Tibial nerve (tissue), 4 donors: ENCODE data around the gene TEC.

Experiments
- CTCF ChIP-seq, 5 experiments: fragments of 200-600 bp in 3 of 5; fragments of 450-650 bp in 2 of 5; sonication (generic) in 3 of 5; IDR thresholded peaks; one replicate each; pipeline ENCODE4 v1.5.1; 2016 to 2019; ENCODE audit warnings: antibody characterized with exemption in 5 of 5, mild to moderate bottlenecking in 3 of 5, moderate library complexity in 2 of 5
- EP300 ChIP-seq, 2 donors: sonication (generic); formaldehyde crosslinking; IDR thresholded peaks; one replicate each; pipeline ENCODE4 v1.6.1; 2017; ENCODE audit warnings: antibody characterized with exemption in 2 of 2, mild to moderate bottlenecking in 1 of 2
- POLR2A ChIP-seq, 2 donors: fragments of 450-650 bp; IDR thresholded peaks; one replicate each; pipeline ENCODE4 v1.6.1; 2017; ENCODE audit warnings: antibody characterized with exemption in 2 of 2, mild to moderate bottlenecking in 2 of 2, moderate library complexity in 2 of 2

- TF ChIP-seq CTCF (IDR thresholded peaks at IDR 0.05), result no peak
- TF ChIP-seq POLR2A (IDR thresholded peaks at IDR 0.05), result no peak
- TF ChIP-seq EP300 (IDR thresholded peaks at IDR 0.05), result peak in 1 of 2 donors; percentile 21
Measured at GRCh38 chr4:48227662-48228061, 42.0 kb downstream of the TEC start.
